D721Med (cell line): Measurements from ENCODE around the gene NFASC.

Experiments used
- DNase-seq: peaks from one replicate; pipeline ENCODE4 v3.0.0; 2011; ENCODE audit warnings: low spot score; ENCODE audit not compliant: insufficient read length
- FAIRE-seq: peaks from 2 replicates; lab custom pipeline; 2011; peaks lifted over from hg19 to GRCh38; lab: Jason Lieb, UNC
- TF ChIP-seq, protein P1 (sequence below): IDR thresholded peaks from 2 replicates; pipeline ENCODE4 v1.5.1; 2012; ENCODE audit warnings: mild to moderate bottlenecking, control low read depth; ENCODE audit not compliant: insufficient read depth; ENCODE audit errors: missing control alignments

The NFASC gene

DNA sequence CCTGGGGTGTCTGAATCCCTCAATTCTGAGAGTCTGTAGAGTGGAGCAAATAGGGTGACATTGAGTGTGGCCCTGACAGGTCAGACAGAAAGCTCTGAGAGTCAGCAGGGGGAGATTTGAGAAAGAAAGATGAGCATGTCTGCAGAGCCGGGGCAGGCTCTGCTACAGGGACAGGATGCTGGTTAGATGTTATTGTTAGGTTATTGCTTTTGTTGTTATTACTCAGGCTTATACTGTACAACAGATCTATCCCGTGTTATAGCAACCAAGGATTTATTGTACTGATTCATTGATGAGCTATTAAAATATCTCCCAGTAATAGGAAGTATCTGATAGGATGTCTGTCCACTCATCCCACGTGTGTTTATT is 59.5 kb downstream of the NFASC start:
- DNase-seq: no peak
- FAIRE-seq: no peak

DNA sequence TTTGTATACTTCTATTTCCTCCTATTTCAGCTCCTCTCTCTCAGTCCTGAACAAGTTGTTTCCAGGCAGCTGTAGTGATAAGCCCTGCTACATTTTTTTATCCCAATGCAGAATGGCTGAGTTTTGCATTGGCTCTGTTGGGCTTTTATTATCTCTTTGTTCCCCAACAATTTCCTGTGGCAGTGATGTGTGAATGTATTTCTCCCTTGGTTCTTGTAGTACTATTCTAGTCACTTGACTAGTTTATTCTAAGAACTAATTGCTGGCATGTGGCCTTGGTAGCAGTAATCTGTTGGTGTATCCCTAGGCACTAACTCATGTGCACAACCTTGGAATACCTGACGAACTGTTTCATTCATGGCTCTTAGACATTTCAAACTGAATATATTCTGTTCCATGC is 60.7 kb downstream of the NFASC start:
- DNase-seq (no peak), FAIRE-seq (no peak)
- TF ChIP-seq, protein P1, sequence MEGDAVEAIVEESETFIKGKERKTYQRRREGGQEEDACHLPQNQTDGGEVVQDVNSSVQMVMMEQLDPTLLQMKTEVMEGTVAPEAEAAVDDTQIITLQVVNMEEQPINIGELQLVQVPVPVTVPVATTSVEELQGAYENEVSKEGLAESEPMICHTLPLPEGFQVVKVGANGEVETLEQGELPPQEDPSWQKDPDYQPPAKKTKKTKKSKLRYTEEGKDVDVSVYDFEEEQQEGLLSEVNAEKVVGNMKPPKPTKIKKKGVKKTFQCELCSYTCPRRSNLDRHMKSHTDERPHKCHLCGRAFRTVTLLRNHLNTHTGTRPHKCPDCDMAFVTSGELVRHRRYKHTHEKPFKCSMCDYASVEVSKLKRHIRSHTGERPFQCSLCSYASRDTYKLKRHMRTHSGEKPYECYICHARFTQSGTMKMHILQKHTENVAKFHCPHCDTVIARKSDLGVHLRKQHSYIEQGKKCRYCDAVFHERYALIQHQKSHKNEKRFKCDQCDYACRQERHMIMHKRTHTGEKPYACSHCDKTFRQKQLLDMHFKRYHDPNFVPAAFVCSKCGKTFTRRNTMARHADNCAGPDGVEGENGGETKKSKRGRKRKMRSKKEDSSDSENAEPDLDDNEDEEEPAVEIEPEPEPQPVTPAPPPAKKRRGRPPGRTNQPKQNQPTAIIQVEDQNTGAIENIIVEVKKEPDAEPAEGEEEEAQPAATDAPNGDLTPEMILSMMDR: no peak

More for the DNA sequence above, 59.5 kb downstream of the NFASC start:
- TF ChIP-seq, protein P1: no peak

DNA sequence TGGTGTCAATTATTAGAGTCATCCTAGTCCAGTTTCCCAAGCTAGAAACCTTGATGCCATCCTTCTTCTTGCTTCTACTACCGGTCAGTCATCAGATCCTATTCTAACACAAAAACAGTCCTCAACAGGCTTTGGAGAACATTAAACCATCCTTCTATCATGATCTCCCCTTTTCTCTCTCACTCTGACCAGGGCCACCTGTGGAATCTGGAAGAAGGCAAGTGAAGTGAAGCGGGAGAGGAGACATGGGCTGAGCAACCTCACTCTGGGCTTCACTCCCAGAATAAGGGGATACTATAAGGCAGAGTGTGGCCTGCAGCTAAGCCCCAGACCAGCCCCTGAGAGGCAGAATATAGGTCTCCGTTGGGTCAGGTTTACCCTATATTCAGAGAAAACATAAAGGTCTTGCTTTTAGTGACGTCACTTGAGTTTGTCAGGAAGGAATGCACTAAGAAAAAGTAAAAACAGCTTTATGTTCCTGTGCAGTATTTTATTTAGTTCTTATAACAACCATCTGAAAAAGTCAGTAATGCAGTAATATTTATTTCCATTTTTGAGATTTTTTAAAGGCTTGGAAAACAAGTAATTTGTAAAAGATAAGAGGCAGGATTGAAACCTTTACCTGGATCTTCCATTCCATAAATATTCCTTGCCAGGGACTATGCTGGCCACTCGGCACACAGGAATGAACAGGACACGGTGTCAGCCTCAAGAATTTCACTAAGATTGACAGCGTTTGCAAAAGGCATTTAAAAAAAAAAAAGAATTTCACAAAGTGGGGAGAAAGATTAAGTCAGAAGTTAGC is 61.3 kb downstream of the NFASC start:
- DNase-seq: no peak
- FAIRE-seq: no peak
- TF ChIP-seq, protein P1: no peak

DNA sequence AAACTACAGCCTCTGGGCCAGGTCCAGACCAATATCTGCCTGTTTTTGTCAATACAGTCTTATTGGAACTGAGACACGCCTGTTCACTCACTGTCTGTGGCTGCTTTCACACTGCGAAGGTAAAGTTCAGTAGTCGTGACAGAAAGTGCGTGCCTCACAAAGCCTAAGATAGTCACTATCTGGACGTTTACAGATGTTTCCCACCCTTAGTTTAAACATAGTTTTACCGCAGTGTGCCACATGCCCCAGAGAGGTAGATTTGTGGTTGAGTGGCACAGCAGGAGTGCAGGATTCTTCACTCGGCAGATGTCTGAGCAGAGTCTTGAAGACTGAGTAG is 61.9 kb downstream of the NFASC start:
- DNase-seq (no peak), FAIRE-seq (no peak)
- TF ChIP-seq, protein P1: no peak

DNA sequence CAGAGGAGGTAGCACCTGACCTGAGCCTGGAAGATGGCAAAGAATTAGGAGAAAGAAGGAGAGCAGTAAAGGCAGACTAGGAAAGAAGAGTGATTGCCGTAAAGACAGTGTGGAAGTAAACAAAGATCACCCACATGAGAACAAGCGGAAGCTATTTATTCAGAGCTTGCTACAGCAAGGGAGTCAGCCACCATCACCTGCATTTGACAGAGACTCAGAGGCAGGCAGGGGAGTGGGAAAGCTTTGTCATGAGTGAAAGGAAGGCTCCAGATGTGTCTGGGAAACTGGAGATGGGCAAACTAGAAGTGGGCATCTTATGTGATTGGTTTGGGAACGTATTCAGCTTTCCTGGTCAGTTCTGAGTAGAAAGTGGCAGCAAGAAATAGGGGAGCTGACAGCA is 64.5 kb downstream of the NFASC start:
- no peak for FAIRE-seq
- TF ChIP-seq, protein P1: no peak
- no peak for DNase-seq

DNA sequence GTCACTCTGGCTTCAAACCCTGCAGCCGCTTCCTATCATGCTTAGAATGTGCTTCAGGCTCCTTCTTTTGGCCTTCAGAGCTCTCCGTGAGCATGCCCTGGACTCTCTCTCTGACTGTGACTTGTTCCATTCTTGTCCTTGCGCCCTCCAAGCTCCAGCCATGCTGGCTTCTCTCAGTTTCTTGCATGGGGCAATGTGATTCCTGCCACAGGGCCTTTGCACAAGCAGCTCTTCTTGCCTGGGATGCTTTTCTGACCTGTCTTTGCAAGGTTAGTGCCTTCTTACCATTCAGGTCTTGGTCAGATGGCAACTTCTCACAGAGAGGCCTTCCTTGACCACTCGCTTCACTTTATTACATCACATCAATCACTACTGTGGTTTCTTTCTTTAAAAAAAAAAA is 66.1 kb downstream of the NFASC start:
- FAIRE-seq (no peak), DNase-seq (no peak)
- TF ChIP-seq, protein P1: no peak

DNA sequence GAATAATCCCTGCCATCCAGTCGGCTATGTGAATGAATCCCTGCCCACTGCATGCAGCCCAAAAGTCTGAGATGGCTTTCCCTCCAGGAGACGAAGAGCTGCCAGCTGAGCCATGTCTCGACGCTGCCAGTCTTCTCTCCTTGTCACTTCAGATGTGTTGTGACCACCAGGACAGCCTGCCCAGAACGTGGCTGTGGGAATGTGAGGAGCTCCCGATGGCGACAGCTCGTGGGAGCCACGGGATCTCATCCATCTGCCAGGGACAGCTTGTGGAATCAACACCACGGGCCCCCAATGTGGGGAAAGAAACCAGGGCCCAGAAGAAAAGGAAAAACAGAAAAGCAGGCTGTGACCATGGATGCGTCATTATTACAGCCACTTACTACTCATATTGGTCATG is 67.2 kb downstream of the NFASC start:
- DNase-seq (no peak), FAIRE-seq (no peak)
- TF ChIP-seq, protein P1: no peak
